DND-41 (cell line): Measurements from ENCODE around the gene ZNF521.

Source experiments
- ATAC-seq: fragments of 200-7000 bp; cut with Tn5 transposase; 3 replicates; pipeline ENCODE4 v1.9.1; 2021; ENCODE audit warnings: low read depth; ENCODE audit not compliant: insufficient read depth
- DNase-seq: peaks from one replicate; pipeline ENCODE4 v3.0.0-alpha.2; 2020
- H2AFZ ChIP-seq: 2 replicates; pipeline ENCODE4 v1.6.0; 2012; ENCODE audit warnings: low read depth, low read length
- H3K27ac ChIP-seq: 2 replicates; pipeline ENCODE4 v1.5.1; 2012; ENCODE audit warnings: low read length, inconsistent platforms
- H3K27me3 ChIP-seq: fragments of 200-600 bp; sonication (generic); 2 replicates; pipeline ENCODE4 v1.6.0; 2012; ENCODE audit warnings: low read length, mild to moderate bottlenecking, inconsistent platforms; ENCODE audit not compliant: insufficient read depth, poor library complexity
- H3K36me3 ChIP-seq: 2 replicates; pipeline ENCODE4 v1.5.1; 2012; ENCODE audit warnings: low read length, inconsistent platforms; ENCODE audit not compliant: insufficient read depth
- H3K4me1 ChIP-seq: 2 replicates; pipeline ENCODE4 v1.5.1; 2012; ENCODE audit warnings: mild to moderate bottlenecking, low read length; ENCODE audit not compliant: insufficient read depth
- H3K4me2 ChIP-seq: 2 replicates; pipeline ENCODE4 v1.6.0; 2012; ENCODE audit warnings: mild to moderate bottlenecking, moderate library complexity, low read length, inconsistent platforms; ENCODE audit not compliant: insufficient read depth
- H3K4me3 ChIP-seq, 2 experiments: fragments of 200-600 bp in 1 of 2; shearing (Covaris generic) in 1 of 2; 2 replicates each; pipeline ENCODE4 v1.5.1; 2012 to 2016; ENCODE audit warnings: inconsistent platforms in 2 of 2, low read length in 2 of 2, mild to moderate bottlenecking in 2 of 2, low read depth in 1 of 2, moderate library complexity in 1 of 2
- H3K79me2 ChIP-seq: 2 replicates; pipeline ENCODE4 v1.6.0; 2012; ENCODE audit warnings: low read length, inconsistent platforms; ENCODE audit not compliant: insufficient read depth
- H3K9ac ChIP-seq: 2 replicates; pipeline ENCODE4 v1.6.0; 2012; ENCODE audit warnings: low read depth, mild to moderate bottlenecking, inconsistent platforms, low read length, moderate library complexity
- H3K9me3 ChIP-seq: 2 replicates; pipeline ENCODE4 v1.5.1; 2012; ENCODE audit warnings: low read length, moderate library complexity, mild to moderate bottlenecking, inconsistent platforms; ENCODE audit not compliant: insufficient read depth, severe bottlenecking
- H4K20me1 ChIP-seq: 2 replicates; pipeline ENCODE4 v1.6.0; 2012; ENCODE audit warnings: low read length; ENCODE audit not compliant: insufficient read depth
- CTCF ChIP-seq: IDR thresholded peaks from 2 replicates; pipeline ENCODE4 v1.5.1; 2012; ENCODE audit warnings: borderline replicate concordance, low read length, moderate library complexity, mild to moderate bottlenecking; ENCODE audit not compliant: poor library complexity, severe bottlenecking; ENCODE audit errors: extremely low read depth
- EZH2 ChIP-seq: IDR thresholded peaks from 3 replicates; pipeline ENCODE4 v1.6.1; 2012; ENCODE audit warnings: borderline replicate concordance, low read depth, mild to moderate bottlenecking, moderate library complexity, low read length, inconsistent platforms; ENCODE audit not compliant: severe bottlenecking

Gene ZNF521

GRCh38 chr18:25262920-25263319 lies 89.0 kb downstream of the ZNF521 start:
- no peak overlapping the region for H3K9ac ChIP-seq
- no peak overlapping the region for H3K4me3 ChIP-seq
- H3K9me3 ChIP-seq = no peaks in the 10 kb centered on the region
- no peaks in the 10 kb centered on the region for H3K4me1 ChIP-seq
- TF ChIP-seq EZH2 = no peak
- no peak for TF ChIP-seq CTCF
- no peak overlapping the region for H3K27ac ChIP-seq
- DNase-seq (no peak), ATAC-seq (no peak)
- H4K20me1 ChIP-seq = no peaks in the 10 kb centered on the region
- H3K36me3 ChIP-seq = no peaks in the 10 kb centered on the region
- H3K27me3 ChIP-seq = no peaks in the 10 kb centered on the region
- H2AFZ ChIP-seq = no peak overlapping the region
- no peaks in the 10 kb centered on the region for H3K79me2 ChIP-seq
- H3K4me2 ChIP-seq = no peak overlapping the region

DNA sequence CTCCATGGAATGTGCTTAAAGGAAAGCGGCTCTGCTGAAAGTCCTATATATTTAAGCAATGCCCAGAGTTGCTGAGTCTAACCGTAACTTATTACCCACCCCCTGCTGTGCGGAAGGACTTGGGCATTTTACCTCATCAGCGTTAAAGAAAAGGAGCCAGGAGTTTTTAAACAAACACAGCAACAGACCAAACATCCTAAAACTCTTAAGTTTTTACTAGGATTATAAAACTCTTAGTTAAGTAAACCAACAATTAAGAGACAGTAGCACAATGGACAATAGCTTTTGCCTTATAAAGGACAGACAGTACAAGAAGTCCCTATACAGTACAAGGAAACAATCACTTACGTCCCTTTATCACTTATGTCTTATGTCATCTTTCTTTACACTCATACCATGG lies 90.2 kb downstream of the ZNF521 start:
- no peaks in the 10 kb centered on the region for H3K79me2 ChIP-seq
- H3K4me2 ChIP-seq = no peak overlapping the region
- no peak for TF ChIP-seq EZH2
- TF ChIP-seq CTCF = no peak
- H3K4me3 ChIP-seq = no peak overlapping the region
- H4K20me1 ChIP-seq = no peaks in the 10 kb centered on the region
- no peaks in the 10 kb centered on the region for H3K27me3 ChIP-seq
- no peaks in the 10 kb centered on the region for H3K36me3 ChIP-seq
- H3K9me3 ChIP-seq = no peaks in the 10 kb centered on the region
- ATAC-seq (no peak), DNase-seq (no peak)
- no peak overlapping the region for H2AFZ ChIP-seq
- H3K27ac ChIP-seq = no peak overlapping the region
- H3K9ac ChIP-seq = no peak overlapping the region
- no peaks in the 10 kb centered on the region for H3K4me1 ChIP-seq

GRCh38 chr18:25256439-25256838 lies 95.5 kb downstream of the ZNF521 start:
- H4K20me1 ChIP-seq = no peaks in the 10 kb centered on the region
- no peak overlapping the region for H3K9ac ChIP-seq
- H3K79me2 ChIP-seq = no peaks in the 10 kb centered on the region
- no peak overlapping the region for H2AFZ ChIP-seq
- H3K4me2 ChIP-seq = no peak overlapping the region
- no peak for ATAC-seq
- H3K4me3 ChIP-seq = no peak overlapping the region
- H3K9me3 ChIP-seq = no peaks in the 10 kb centered on the region
- no peaks in the 10 kb centered on the region for H3K27me3 ChIP-seq
- no peaks in the 10 kb centered on the region for H3K4me1 ChIP-seq
- H3K36me3 ChIP-seq = no peaks in the 10 kb centered on the region
- TF ChIP-seq EZH2 (no peak), CTCF (no peak)
- no peak for DNase-seq
- no peak overlapping the region for H3K27ac ChIP-seq

DNA sequence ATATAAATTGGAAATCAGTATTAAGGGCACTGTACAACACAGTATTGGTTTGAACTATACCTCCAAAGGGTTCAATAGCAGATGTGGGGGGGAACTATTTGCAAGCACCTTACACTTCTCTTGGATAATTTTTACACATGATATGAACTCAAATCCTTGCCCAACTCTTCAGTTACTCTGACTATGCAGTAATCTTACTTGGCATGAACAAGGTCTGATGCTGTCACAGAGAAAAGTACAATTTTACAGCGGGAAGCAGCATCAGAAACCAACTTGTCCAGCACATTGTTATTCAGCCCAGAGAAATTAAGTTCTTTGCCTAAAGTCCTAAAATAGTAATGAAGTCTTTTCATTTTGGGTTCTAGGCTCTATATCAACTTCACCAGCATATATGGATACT lies 98.2 kb downstream of the ZNF521 start:
- Histone ChIP-seq H3K27ac (no peak overlapping the region), H3K4me1 (no peaks in the 10 kb centered on the region)

More for the DNA sequence above, 98.2 kb downstream of the ZNF521 start:
- no peak overlapping the region for H3K4me3 ChIP-seq
- TF ChIP-seq CTCF (no peak), EZH2 (no peak)
- no peaks in the 10 kb centered on the region for H4K20me1 ChIP-seq
- H3K27me3 ChIP-seq = no peaks in the 10 kb centered on the region
- no peak for ATAC-seq
- no peaks in the 10 kb centered on the region for H3K36me3 ChIP-seq
- no peak overlapping the region for H2AFZ ChIP-seq
- no peak for DNase-seq
- H3K4me2 ChIP-seq = no peak overlapping the region
- no peaks in the 10 kb centered on the region for H3K79me2 ChIP-seq
- H3K9me3 ChIP-seq = no peaks in the 10 kb centered on the region
- H3K9ac ChIP-seq = no peak overlapping the region
